Left lung (tissue), 10 donors: ENCODE measurements around the gene NUP93. TPM values are rescaled to one million over a fixed set of nuclear protein-coding genes. Genes with fewer than 3 reads are reported as not detected.

Experiments used
- ATAC-seq: fragments of 200-7000 bp; cut with Tn5 transposase; one replicate; pipeline ENCODE4 v1.9.1; 2020; ENCODE audit warnings: moderate library complexity
- DNase-seq, 4 donors: peaks; one replicate each; pipeline ENCODE4 v3.0.0-alpha.2; 2013 to 2020
- H3K27ac ChIP-seq, 2 donors: fragments of 200-600 bp; sonication (generic) in 1 of 2; one replicate each; pipeline versions ENCODE4 v1.5.0 to v1.8.0; 2020 to 2021
- H3K27me3 ChIP-seq, 2 donors: fragments of 200-600 bp; sonication (generic) in 1 of 2; one replicate each; pipeline versions ENCODE4 v1.5.0 to v1.8.0; 2020 to 2021
- H3K36me3 ChIP-seq, 2 donors: fragments of 200-600 bp; sonication (generic) in 1 of 2; one replicate each; pipeline versions ENCODE4 v1.5.0 to v1.8.0; 2020 to 2021
- H3K4me1 ChIP-seq, 2 donors: fragments of 200-600 bp; one replicate each; pipeline ENCODE4 v1.8.0; 2021
- H3K4me3 ChIP-seq, 2 donors: fragments of 200-600 bp; sonication (generic) in 1 of 2; one replicate each; pipeline versions ENCODE4 v1.5.0 to v1.8.0; 2020 to 2021; ENCODE audit warnings: mild to moderate bottlenecking in 1 of 2
- H3K9me3 ChIP-seq, 2 donors: fragments of 200-600 bp; sonication (generic) in 1 of 2; one replicate each; pipeline versions ENCODE4 v1.5.0 to v1.8.0; 2020 to 2021
- intact Hi-C, 2 donors: fragments of 100-400 bp; cut with DNase I; formaldehyde crosslinking; loops; one replicate each; pipeline versions ENCODE4 v1.11.2 to v1.14.2; 2022
- microRNA-seq, 2 donors: library from miRNA; unstranded; fragments of <30 nt; microRNA quantifications; one replicate each; pipeline ENCODE4, GENCODE V29; 2019
- polyA plus RNA-seq, 6 donors: library from polyadenylated mRNA; unstranded; fragments of 120-200 nt; gene quantifications; one replicate each; pipeline ENCODE4 v1.2.1, GENCODE V29; 2013; ENCODE audit not compliant: insufficient read length in 6 of 6
- total RNA-seq, 2 donors: library from RNA; stranded (reverse); fragmentation: NEBNext Ultra II Directional; extraction: Animal tissue kit (Norgen Biotek cat#: 25700); gene quantifications; one replicate each; pipeline ENCODE4 v1.2.1, GENCODE V29; 2021
- TF ChIP-seq, protein P1 (sequence below), 2 donors: fragments of 200-600 bp; sonication (generic) in 1 of 2; IDR thresholded peaks; one replicate each; pipeline versions ENCODE4 v1.5.0 to v1.8.0; 2021; ENCODE audit warnings: antibody characterized with exemption in 2 of 2
- donor health status: DM: no; HTN: yes; CAD: no.
- donor health status: DM: no; HTN: no; CAD: no.

Gene NUP93
- total and polyA plus RNA-seq, 8 donors: 47.1 to 75.9 (median 65.9) TPM

DNA sequence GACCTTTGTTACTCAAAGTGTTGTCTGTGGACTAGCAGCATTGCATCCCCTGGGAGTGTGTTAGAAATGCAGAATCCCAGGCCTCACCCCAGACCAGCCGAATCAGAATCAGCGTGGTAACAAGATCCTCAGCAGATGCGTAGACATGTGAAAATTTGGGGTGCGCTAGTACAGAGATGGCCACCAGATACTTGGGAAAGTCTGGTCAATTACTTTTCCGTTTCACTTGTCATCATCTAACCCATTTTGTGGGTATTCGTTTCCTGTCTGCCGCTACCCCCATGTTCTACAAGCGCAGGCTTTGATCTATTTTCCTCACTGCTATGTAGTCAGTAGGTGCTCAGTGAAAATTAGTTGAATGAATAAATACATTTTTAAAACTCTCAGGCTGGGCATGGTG lies 168.9 kb downstream of the NUP93 start:
- Histone ChIP-seq H3K27me3 (no peaks in the 10 kb centered on the region), H3K36me3 (no peaks in the 10 kb centered on the region), H3K27ac (no peak overlapping the region), H3K9me3 (no peaks in the 10 kb centered on the region), H3K4me3 (no peak overlapping the region), H3K4me1 (no peaks in the 10 kb centered on the region)
- TF ChIP-seq, protein P1, sequence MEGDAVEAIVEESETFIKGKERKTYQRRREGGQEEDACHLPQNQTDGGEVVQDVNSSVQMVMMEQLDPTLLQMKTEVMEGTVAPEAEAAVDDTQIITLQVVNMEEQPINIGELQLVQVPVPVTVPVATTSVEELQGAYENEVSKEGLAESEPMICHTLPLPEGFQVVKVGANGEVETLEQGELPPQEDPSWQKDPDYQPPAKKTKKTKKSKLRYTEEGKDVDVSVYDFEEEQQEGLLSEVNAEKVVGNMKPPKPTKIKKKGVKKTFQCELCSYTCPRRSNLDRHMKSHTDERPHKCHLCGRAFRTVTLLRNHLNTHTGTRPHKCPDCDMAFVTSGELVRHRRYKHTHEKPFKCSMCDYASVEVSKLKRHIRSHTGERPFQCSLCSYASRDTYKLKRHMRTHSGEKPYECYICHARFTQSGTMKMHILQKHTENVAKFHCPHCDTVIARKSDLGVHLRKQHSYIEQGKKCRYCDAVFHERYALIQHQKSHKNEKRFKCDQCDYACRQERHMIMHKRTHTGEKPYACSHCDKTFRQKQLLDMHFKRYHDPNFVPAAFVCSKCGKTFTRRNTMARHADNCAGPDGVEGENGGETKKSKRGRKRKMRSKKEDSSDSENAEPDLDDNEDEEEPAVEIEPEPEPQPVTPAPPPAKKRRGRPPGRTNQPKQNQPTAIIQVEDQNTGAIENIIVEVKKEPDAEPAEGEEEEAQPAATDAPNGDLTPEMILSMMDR (IDR thresholded peaks at IDR 0.05): no peak
- DNase-seq: no peak
- no peak for ATAC-seq
- intact Hi-C loops: no loop called here

Small RNA genes within 50 kb of the gene (microRNA-seq; reads per million reads assigned to microRNA genes)
- gene MIR138-2: 14.9 to 26.3 reads per million in 2 donors

Other genes starting within 250 kb of the NUP93 start
- gene BBS2, start 210.1 kb upstream of the NUP93 start, total RNA-seq: 10 to 100 TPM; 23.9 to 38.6 TPM
- 100 to 1,000 TPM in 1 of 6 donors, 10 to 100 TPM in 5; 74.5 to 109 (median 85.3) TPM for gene BBS2, start 210.1 kb upstream of the NUP93 start, polyA plus RNA-seq
- gene MT4, start 165.1 kb upstream of the NUP93 start, total RNA-seq: not detected
- gene MT4, start 165.1 kb upstream of the NUP93 start, polyA plus RNA-seq: not detected
- not detected for gene MT3, start 140.6 kb upstream of the NUP93 start, total RNA-seq
- gene MT3, start 140.6 kb upstream of the NUP93 start, polyA plus RNA-seq: not detected
- 100 to 1,000 TPM; 239 to 425 TPM for gene MT2A, start 121.5 kb upstream of the NUP93 start, total RNA-seq
- 10 to 100 TPM; 27.1 to 50.1 (median 44.4) TPM for gene MT2A, start 121.5 kb upstream of the NUP93 start, polyA plus RNA-seq
- 100 to 1,000 TPM; 103 to 262 TPM for gene MT1E, start 104.3 kb upstream of the NUP93 start, total RNA-seq
- gene MT1E, start 104.3 kb upstream of the NUP93 start, polyA plus RNA-seq: 10 to 100 TPM in 5 of 6 donors, 1 to 10 TPM in 1; 9.0 to 16.7 (median 11.9) TPM
- gene MT1M, start 97.5 kb upstream of the NUP93 start, total RNA-seq: 10 to 100 TPM in 1 of 2 donors, 1 to 10 TPM in 1; 8.4 to 32.5 TPM
- under 1 TPM; 0.29 to 0.82 (median 0.45) TPM for gene MT1M, start 97.5 kb upstream of the NUP93 start, polyA plus RNA-seq
- gene MT1A, start 91.5 kb upstream of the NUP93 start, total RNA-seq: 10 to 100 TPM in 1 of 2 donors, 1 to 10 TPM in 1; 3.1 to 24.1 TPM
- under 1 TPM in 2 of 6 donors, not detected in 4; 0.78 to 0.91 TPM for gene MT1A, start 91.5 kb upstream of the NUP93 start, polyA plus RNA-seq
- not detected for gene MT1B, start 78.2 kb upstream of the NUP93 start, total RNA-seq
- gene MT1B, start 78.2 kb upstream of the NUP93 start, polyA plus RNA-seq: under 1 TPM in 2 of 6 donors, not detected in 4; 0.45 to 0.66 TPM
- 10 to 100 TPM in 1 of 2 donors, 1 to 10 TPM in 1; 8.8 to 14.8 TPM for gene MT1F, start 72.2 kb upstream of the NUP93 start, total RNA-seq
- gene MT1F, start 72.2 kb upstream of the NUP93 start, polyA plus RNA-seq: 1 to 10 TPM; 4.2 to 9.6 (median 6.7) TPM
- 10 to 100 TPM in 1 of 2 donors, 1 to 10 TPM in 1; 2.7 to 22.1 TPM for gene MT1G, start 62.1 kb upstream of the NUP93 start, total RNA-seq
- gene MT1G, start 62.1 kb upstream of the NUP93 start, polyA plus RNA-seq: 1 to 10 TPM; 1.0 to 6.6 (median 1.8) TPM
- 1 to 10 TPM in 1 of 2 donors, not detected in 1; 2.3 TPM for gene MT1H, start 60.3 kb upstream of the NUP93 start, total RNA-seq
- 1 to 10 TPM in 3 of 6 donors, not detected in 3; 1.1 to 2.2 (median 2.1) TPM for gene MT1H, start 60.3 kb upstream of the NUP93 start, polyA plus RNA-seq
- gene MT1X, start 47.7 kb upstream of the NUP93 start, total RNA-seq: 100 to 1,000 TPM in 1 of 2 donors, 10 to 100 TPM in 1; 78.4 to 126 TPM
- gene MT1X, start 47.7 kb upstream of the NUP93 start, polyA plus RNA-seq: 10 to 100 TPM; 14.5 to 18.2 (median 16.5) TPM
- not detected for gene SLC12A3, start 135.1 kb downstream of the NUP93 start, total RNA-seq
- under 1 TPM; 0.13 to 0.49 (median 0.20) TPM for gene SLC12A3, start 135.1 kb downstream of the NUP93 start, polyA plus RNA-seq
- 100 to 1,000 TPM; 104 to 155 TPM for gene HERPUD1, start 202.0 kb downstream of the NUP93 start, total RNA-seq
- 100 to 1,000 TPM in 5 of 6 donors, 10 to 100 TPM in 1; 99.6 to 131 (median 115) TPM for gene HERPUD1, start 202.0 kb downstream of the NUP93 start, polyA plus RNA-seq
- under 1 TPM; 0.58 to 0.82 TPM for gene CETP, start 231.8 kb downstream of the NUP93 start, total RNA-seq
- gene CETP, start 231.8 kb downstream of the NUP93 start, polyA plus RNA-seq: 10 to 100 TPM; 11.8 to 15.2 (median 13.9) TPM